T-helper 2 cell treated with Interferon-gamma antibody and Interleukin-4, amounts not matched to agents 5 μg/mL and 100 μg/mL, for 36 hours (primary cell): ENCODE data around the gene SCN3B.

Experiments used
- DNase-seq: peaks from one replicate; pipeline ENCODE4 v3.0.0; 2021; ENCODE audit warnings: low spot score
- H3K27ac Mint-ChIP-seq: one replicate; pipeline ENCODE4 v1.8.0; 2021; ENCODE audit warnings: mild to moderate bottlenecking, mixed read lengths
- H3K27me3 Mint-ChIP-seq: one replicate; pipeline ENCODE4 v1.8.0; 2021; ENCODE audit warnings: low read depth, mixed read lengths
- H3K36me3 Mint-ChIP-seq: one replicate; pipeline ENCODE4 v1.8.0; 2021; ENCODE audit warnings: low read depth, mixed read lengths
- H3K4me1 Mint-ChIP-seq: one replicate; pipeline ENCODE4 v1.8.0; 2021; ENCODE audit warnings: low read depth, mixed read lengths
- H3K4me3 Mint-ChIP-seq: one replicate; pipeline ENCODE4 v1.8.0; 2022; ENCODE audit warnings: mild to moderate bottlenecking, moderate library complexity, mixed read lengths
- H3K9me3 Mint-ChIP-seq: one replicate; pipeline ENCODE4 v1.8.0; 2021; ENCODE audit warnings: mixed read lengths

SCN3B gene

DNA sequence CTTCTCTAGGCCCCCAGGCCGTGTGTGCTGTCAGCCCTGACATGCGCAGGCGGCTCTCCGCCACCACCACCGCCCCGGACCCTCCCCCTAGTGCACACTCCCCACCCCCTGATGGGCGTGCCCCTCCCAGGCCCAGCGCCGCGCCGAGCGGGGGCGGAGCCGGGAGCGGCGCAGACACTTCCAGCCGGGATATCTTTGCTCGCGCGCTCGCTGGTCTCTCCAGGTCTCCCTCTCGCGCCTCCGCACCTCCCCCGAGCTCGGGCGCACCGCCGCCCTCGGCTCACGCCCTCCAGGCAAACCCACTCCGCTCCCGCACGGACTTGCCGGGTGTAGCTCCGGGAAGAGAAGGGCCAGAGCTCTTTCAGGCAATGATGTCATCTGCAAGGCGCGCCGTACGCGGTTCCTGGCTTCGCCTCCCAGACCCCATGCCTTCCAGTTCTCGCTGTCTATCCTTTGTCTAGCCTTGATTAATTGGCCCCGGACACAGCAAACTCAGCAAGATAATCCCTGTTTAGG is at the start of gene SCN3B:
SCN3B (minus strand) TSS at position 59 of the 516 bp plus-strand sequence. CDS start 823 bp downstream, outside the sequence.
- Mint-ChIP-seq H3K9me3 (peaks cover 11% of the 10 kb centered on the region), H3K27ac (no peak within 1 kb of the TSS), H3K36me3 (peaks cover 6% of the 10 kb centered on the region), H3K27me3 (peaks cover 56% of the 10 kb centered on the region), H3K4me1 (peaks cover 9% of the 10 kb centered on the region), H3K4me3 (peak within 1 kb of the TSS; percentile 69)
- DNase-seq = no peak

GRCh38 chr11:123702696-123703095 is 48.3 kb upstream of the SCN3B start:
- no peak for DNase-seq
- no peaks in the 10 kb centered on the region for H3K36me3 Mint-ChIP-seq
- no peak overlapping the region for H3K4me3 Mint-ChIP-seq

GRCh38 chr11:123702139-123702538 is 47.7 kb upstream of the SCN3B start:
- H3K4me1 Mint-ChIP-seq = no peaks in the 10 kb centered on the region
- H3K36me3 Mint-ChIP-seq = no peaks in the 10 kb centered on the region
- no peak for DNase-seq
- no peaks in the 10 kb centered on the region for H3K9me3 Mint-ChIP-seq
- H3K4me3 Mint-ChIP-seq = no peak overlapping the region
- peaks cover 2% of the 10 kb centered on the region for H3K27me3 Mint-ChIP-seq
- no peak overlapping the region for H3K27ac Mint-ChIP-seq

More at GRCh38 chr11:123702696-123703095, 48.3 kb upstream of the SCN3B start:
- H3K27me3 Mint-ChIP-seq = peaks cover 5% of the 10 kb centered on the region
- no peak overlapping the region for H3K27ac Mint-ChIP-seq
- peaks cover 3% of the 10 kb centered on the region for H3K4me1 Mint-ChIP-seq
- no peaks in the 10 kb centered on the region for H3K9me3 Mint-ChIP-seq

DNA sequence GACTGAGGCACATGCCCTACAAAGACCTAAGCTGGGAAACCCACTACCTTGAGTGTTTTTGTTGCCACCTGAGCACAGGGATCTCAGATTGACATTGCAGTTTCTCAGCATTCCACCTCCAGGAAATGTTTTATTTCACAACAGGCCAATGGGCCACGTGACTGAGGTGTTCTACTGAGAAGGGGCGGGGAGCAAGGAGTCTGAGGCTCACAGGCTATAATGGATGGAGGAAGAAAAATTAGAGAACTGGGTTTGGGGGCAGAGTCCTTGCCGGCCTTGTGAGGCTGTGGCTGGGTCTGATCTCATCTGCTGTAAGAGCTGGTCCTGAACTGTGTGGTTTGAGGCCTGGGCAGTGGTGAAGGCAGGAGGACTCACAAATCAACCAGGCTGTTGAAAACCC is 46.3 kb upstream of the SCN3B start:
- no peaks in the 10 kb centered on the region for H3K9me3 Mint-ChIP-seq
- peaks cover 2% of the 10 kb centered on the region for H3K27me3 Mint-ChIP-seq
- H3K4me1 Mint-ChIP-seq = no peaks in the 10 kb centered on the region
- no peaks in the 10 kb centered on the region for H3K36me3 Mint-ChIP-seq
- H3K27ac Mint-ChIP-seq = no peak overlapping the region
- H3K4me3 Mint-ChIP-seq = no peak overlapping the region
- DNase-seq = no peak

- Mint-ChIP-seq H3K27me3 (peaks cover 7% of the 10 kb centered on the region), H3K9me3 (no peaks in the 10 kb centered on the region), H3K36me3 (no peaks in the 10 kb centered on the region), H3K27ac (no peak overlapping the region), H3K4me3 (no peak overlapping the region), H3K4me1 (no peaks in the 10 kb centered on the region)
- no peak for DNase-seq
Observed at GRCh38 chr11:123698546-123699127, 44.2 kb upstream of the SCN3B start.

DNA sequence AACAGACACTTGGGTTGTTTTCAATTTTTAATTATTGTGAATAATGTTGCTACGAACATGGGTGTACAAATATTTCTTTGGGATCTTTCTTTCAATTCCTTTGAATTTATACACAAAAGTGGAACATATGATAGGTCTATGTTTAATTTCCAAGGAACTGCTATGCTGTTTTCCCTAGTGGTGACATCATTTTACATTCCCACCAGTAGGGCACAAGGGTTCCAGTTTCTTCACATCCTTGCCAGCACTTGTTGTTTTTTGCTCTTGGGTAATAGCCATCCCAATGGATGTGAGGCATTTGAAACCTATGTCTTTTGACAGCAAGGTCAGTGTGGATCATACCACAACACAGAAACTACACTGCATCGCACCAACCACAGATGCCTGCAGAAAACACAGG is 41.8 kb upstream of the SCN3B start:
- H3K27ac Mint-ChIP-seq = no peak overlapping the region
- peaks cover 19% of the 10 kb centered on the region for H3K27me3 Mint-ChIP-seq
- no peaks in the 10 kb centered on the region for H3K4me1 Mint-ChIP-seq
- H3K4me3 Mint-ChIP-seq = no peak overlapping the region
- DNase-seq = no peak
- no peaks in the 10 kb centered on the region for H3K36me3 Mint-ChIP-seq
- no peaks in the 10 kb centered on the region for H3K9me3 Mint-ChIP-seq

DNA sequence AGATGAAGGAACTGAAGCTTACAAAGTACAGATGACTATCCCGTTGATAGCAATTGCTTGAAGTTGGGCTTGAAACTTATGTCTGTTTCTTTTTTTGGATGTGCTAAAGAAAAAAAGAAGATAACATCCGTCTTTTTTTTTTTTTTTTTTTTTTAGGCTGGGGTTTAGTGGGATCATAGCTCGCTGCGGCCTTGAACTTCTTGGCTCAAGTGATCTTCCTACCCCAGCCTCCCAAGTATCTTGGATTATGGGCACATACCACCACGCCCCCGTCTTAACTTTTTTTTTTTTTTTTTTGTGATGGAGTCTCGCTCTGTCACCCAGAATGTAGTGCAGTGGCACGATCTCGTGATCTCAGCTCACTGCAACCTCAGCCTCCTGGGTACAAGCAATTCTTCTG is 40.8 kb upstream of the SCN3B start:
- H3K4me1 Mint-ChIP-seq = no peaks in the 10 kb centered on the region

DNA sequence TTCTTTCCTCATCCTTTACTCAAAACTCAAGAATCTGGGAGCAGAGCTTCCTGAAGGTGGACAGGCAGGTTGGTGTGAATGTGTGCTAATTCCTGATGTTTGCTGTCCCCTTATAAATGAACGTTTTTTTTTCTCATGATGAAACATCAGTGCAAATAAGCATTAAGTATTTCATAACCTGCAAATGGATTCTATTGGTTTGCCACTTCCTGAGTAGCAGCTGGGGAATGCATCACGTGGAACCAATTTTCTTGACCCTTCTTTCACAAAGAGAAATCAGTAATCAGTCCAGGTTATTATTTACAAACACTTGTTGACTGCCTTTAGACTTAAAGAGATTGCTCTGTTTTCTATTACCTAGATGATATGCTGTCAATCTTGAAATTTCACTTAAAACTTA is 40.1 kb upstream of the SCN3B start:
- no peak for DNase-seq
- Mint-ChIP-seq H3K36me3 (no peaks in the 10 kb centered on the region), H3K4me3 (no peak overlapping the region), H3K9me3 (no peaks in the 10 kb centered on the region), H3K27me3 (peaks cover 18% of the 10 kb centered on the region), H3K4me1 (no peaks in the 10 kb centered on the region), H3K27ac (no peak overlapping the region)

More for the DNA sequence above, 40.8 kb upstream of the SCN3B start:
- Mint-ChIP-seq H3K27me3 (peaks cover 19% of the 10 kb centered on the region), H3K9me3 (no peaks in the 10 kb centered on the region), H3K4me3 (no peak overlapping the region), H3K27ac (no peak overlapping the region), H3K36me3 (no peaks in the 10 kb centered on the region)
- DNase-seq = no peak

GRCh38 chr11:123692961-123693360 is 38.5 kb upstream of the SCN3B start:
- Mint-ChIP-seq H3K4me1 (no peaks in the 10 kb centered on the region), H3K36me3 (no peaks in the 10 kb centered on the region), H3K4me3 (no peak overlapping the region), H3K9me3 (no peaks in the 10 kb centered on the region), H3K27me3 (peaks cover 20% of the 10 kb centered on the region), H3K27ac (no peak overlapping the region)
- DNase-seq = no peak

DNA sequence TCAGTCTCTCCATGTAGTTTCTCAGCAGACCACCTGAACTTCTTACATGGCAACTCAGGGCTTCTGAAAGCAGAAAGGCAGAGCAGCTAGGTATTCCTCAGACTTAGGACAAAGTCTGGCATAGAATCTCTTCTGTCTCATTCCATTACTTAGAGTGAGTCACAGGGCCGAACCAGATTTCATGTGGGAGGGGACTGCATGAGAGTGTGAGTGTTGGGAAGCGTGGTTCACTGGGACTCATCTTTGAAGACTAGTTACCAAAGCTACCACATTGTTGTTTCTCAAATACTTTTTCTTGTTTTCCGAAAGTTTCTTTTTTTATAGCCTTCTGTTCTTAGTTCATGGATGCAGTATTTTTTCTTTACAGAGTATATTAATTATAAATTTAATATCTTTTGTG is 36.1 kb upstream of the SCN3B start:
- no peak overlapping the region for H3K4me3 Mint-ChIP-seq
- no peaks in the 10 kb centered on the region for H3K36me3 Mint-ChIP-seq
- H3K27ac Mint-ChIP-seq = no peak overlapping the region
- peak; percentile 9 for DNase-seq
- no peaks in the 10 kb centered on the region for H3K4me1 Mint-ChIP-seq
- H3K9me3 Mint-ChIP-seq = no peaks in the 10 kb centered on the region
- peaks cover 34% of the 10 kb centered on the region for H3K27me3 Mint-ChIP-seq

DNA sequence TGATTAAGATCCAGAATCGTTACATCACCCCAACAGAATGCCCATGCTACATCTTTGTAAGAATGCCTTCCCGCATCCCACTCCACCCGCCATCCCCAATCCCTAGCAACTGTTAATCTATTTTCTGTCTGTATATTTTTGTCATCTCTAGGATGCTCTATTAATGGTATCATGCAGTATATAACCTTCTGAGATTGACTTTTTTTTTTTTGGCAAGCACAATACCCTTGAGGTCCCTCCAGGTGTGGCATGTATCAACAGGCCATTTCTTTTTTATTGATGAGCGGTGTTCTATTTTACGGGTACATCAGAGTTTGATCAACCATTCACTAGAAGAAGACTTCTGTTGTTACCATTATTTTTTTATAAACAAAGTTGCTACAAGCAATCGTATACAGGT is 30.2 kb upstream of the SCN3B start:
- Mint-ChIP-seq H3K27ac (no peak overlapping the region), H3K27me3 (peaks cover 23% of the 10 kb centered on the region), H3K4me3 (no peak overlapping the region), H3K9me3 (no peaks in the 10 kb centered on the region), H3K4me1 (peaks cover 2% of the 10 kb centered on the region), H3K36me3 (no peaks in the 10 kb centered on the region)
- no peak for DNase-seq

DNA sequence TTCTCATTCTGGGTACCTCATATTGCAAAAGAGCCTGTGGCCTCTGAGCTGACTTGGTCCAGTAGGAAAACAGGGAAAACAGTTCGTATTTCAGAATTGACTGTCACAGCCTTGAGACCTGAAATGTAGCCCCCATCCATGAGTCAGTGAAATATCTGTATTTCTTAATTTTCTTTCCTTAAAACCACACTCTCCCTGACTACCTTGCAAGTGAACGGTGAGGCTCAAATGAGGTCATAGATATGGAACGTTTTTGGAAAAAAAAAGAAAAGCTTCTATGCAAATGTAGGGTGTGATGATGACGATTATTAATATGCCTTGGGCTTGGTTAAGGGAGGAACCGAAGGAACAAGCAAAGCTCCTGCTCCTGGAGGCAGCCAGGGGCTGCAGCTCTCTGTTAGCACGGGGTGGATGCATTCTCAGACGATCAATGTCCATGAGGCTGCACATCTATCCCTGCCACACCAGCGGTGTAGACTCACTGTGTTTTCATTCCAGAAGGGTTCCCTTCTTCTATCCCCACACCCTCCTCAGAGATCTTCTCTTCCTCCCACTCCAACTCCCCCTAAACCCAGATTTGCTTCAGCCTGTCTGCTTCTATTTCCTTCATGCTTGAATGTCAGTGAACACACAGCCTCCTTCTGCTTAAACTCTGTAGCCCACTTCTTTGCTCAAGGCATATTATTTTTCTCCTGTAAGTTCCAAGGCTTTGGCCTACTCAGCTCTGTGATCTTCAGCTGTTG is 29.2 kb upstream of the SCN3B start:
- no peaks in the 10 kb centered on the region for H3K36me3 Mint-ChIP-seq
- H3K27ac Mint-ChIP-seq = no peak overlapping the region
- no peak overlapping the region for H3K4me3 Mint-ChIP-seq
- H3K9me3 Mint-ChIP-seq = no peaks in the 10 kb centered on the region
- no peak for DNase-seq
- H3K4me1 Mint-ChIP-seq = peaks cover 2% of the 10 kb centered on the region
- peaks cover 23% of the 10 kb centered on the region for H3K27me3 Mint-ChIP-seq

DNA sequence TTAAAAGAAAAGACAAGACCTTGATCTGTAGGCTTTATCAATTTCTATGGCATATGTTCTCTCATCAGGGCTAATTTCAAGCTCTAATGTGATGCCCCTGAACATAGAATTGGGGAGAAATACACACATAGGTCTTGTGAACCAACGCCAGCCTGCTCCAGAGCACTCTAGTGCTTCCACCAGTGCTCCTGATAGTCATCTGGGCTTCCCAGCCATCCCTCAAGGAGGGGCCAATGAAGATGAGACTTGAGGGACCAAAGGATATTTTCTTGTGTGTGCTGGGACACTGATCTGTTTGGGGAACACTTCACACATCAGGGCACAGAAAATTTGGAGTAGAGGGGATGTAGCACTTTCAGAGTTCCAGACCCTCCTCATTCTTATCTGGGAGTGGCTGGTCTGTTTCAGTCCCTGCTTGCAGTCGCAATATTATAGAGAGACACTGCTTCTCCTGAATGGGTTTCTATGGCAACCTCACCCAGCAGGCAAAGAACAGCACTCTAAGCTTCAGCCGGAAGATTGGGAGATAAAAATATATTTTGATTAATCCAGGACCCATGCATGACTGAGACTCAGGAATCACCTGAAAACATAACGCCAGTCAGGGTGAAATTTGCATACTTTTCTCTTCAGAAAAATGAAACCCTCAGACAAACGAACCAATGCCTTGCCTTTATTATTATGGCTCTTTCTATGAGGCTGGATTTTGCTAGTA is 28.4 kb upstream of the SCN3B start:
- no peak for DNase-seq
- Mint-ChIP-seq H3K36me3 (no peaks in the 10 kb centered on the region), H3K4me3 (no peak overlapping the region), H3K27me3 (peaks cover 20% of the 10 kb centered on the region), H3K4me1 (peaks cover 2% of the 10 kb centered on the region), H3K9me3 (no peaks in the 10 kb centered on the region), H3K27ac (no peak overlapping the region)

DNA sequence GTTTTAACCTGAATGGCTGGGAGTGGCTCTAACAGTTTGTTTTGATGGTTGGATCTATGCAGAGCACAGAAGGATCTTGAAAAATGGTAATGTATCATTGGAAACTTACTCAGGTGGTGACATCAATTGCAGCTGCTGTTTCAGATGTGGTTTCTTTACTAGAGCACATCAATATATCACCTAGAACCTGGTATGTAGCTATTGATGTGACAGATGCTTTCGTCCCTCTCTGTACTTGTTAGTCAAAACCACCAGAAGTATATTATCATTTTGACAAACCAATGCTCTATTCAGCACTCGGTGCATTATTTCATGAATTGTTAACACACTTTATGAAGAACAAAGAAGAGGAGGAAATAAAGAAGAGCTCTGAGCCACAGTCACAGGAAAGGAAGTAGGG is 26.6 kb upstream of the SCN3B start:
- H3K4me1 Mint-ChIP-seq = peaks cover 2% of the 10 kb centered on the region
- DNase-seq = no peak
- H3K27me3 Mint-ChIP-seq = peaks cover 10% of the 10 kb centered on the region
- no peak overlapping the region for H3K27ac Mint-ChIP-seq
- no peaks in the 10 kb centered on the region for H3K9me3 Mint-ChIP-seq
- H3K4me3 Mint-ChIP-seq = no peak overlapping the region
- H3K36me3 Mint-ChIP-seq = no peaks in the 10 kb centered on the region
